HepG2 (cell line): Measurements from ENCODE around the gene TMEM41B. TPM values are rescaled to one million over a fixed set of nuclear protein-coding genes. Genes with fewer than 3 reads are reported as not detected.
A peak's percentile ranks its signal among the peaks of the same experiment; 100 is the strongest.

Experiments used
- ARID2 ChIP-seq: sonication (generic); formaldehyde crosslinking; IDR thresholded peaks from 2 replicates; pipeline ENCODE4 v1.8.1; 2022; ENCODE audit warnings: mild to moderate bottlenecking, missing genetic modification reagents, borderline replicate concordance
- BATF2 ChIP-seq: sonication (generic); formaldehyde crosslinking; IDR thresholded peaks from 2 replicates; pipeline ENCODE4 v1.8.0; 2022; ENCODE audit warnings: mild to moderate bottlenecking, missing genetic modification reagents, moderate library complexity
- CHD2 ChIP-seq: IDR thresholded peaks from 2 replicates; pipeline ENCODE4 v1.6.1; 2011; ENCODE audit warnings: low read depth, low read length, improper control_type of control experiment
- DMTF1 ChIP-seq: sonication (generic); formaldehyde crosslinking; IDR thresholded peaks from 2 replicates; pipeline ENCODE4 v1.4.0; 2020; ENCODE audit warnings: mild to moderate bottlenecking, missing genetic modification reagents
- DNMT1 ChIP-seq: sonication (generic); formaldehyde crosslinking; IDR thresholded peaks from 2 replicates; pipeline ENCODE4 v1.5.1; 2020; ENCODE audit warnings: mild to moderate bottlenecking, missing genetic modification reagents
- GATAD1 ChIP-seq: IDR thresholded peaks from 2 replicates; pipeline ENCODE4 v1.6.1; 2016; ENCODE audit warnings: missing genetic modification reagents, missing compliant biosample characterization
- GMEB1 ChIP-seq: sonication (generic); formaldehyde crosslinking; IDR thresholded peaks from 2 replicates; pipeline ENCODE4 v1.5.1; 2020; ENCODE audit warnings: missing genetic modification reagents, mild to moderate bottlenecking, borderline replicate concordance
- ISX ChIP-seq: sonication (generic); formaldehyde crosslinking; conservative IDR thresholded peaks from 2 replicates; pipeline ENCODE4 v1.5.0; 2020; ENCODE audit warnings: missing genetic modification reagents
- KDM1A ChIP-seq: IDR thresholded peaks from 2 replicates; pipeline ENCODE4 v1.6.1; 2016; ENCODE audit warnings: missing compliant biosample characterization
- KLF12 ChIP-seq: sonication (generic); formaldehyde crosslinking; IDR thresholded peaks from 2 replicates; pipeline ENCODE4 v1.4.0; 2020; ENCODE audit warnings: missing genetic modification reagents, borderline replicate concordance
- MIER2 ChIP-seq: IDR thresholded peaks from 2 replicates; pipeline ENCODE4 v1.6.1; 2016; ENCODE audit warnings: missing biosample characterization, missing genetic modification reagents
- MYC ChIP-seq: sonication (generic); formaldehyde crosslinking; IDR thresholded peaks from 2 replicates; pipeline ENCODE4 v1.9.0; 2021; ENCODE audit warnings: missing genetic modification reagents, borderline replicate concordance
- PAF1 ChIP-seq: IDR thresholded peaks from 2 replicates; pipeline ENCODE4 v1.6.1; 2016; ENCODE audit warnings: missing genetic modification reagents, missing compliant biosample characterization
- PHF8 ChIP-seq: sonication (generic); formaldehyde crosslinking; IDR thresholded peaks from 2 replicates; pipeline ENCODE4 v1.5.0; 2020; ENCODE audit warnings: missing genetic modification reagents
- RFX3 ChIP-seq: IDR thresholded peaks from 2 replicates; pipeline ENCODE4 v1.6.1; 2016; ENCODE audit warnings: missing biosample characterization, missing genetic modification reagents
- SOX5 ChIP-seq: IDR thresholded peaks from 2 replicates; pipeline ENCODE4 v1.6.1; 2016; ENCODE audit warnings: borderline replicate concordance
- SOX6 ChIP-seq, 2 experiments: fragments of 450-650 bp in 1 of 2; sonication (generic) in 1 of 2; formaldehyde crosslinking in 1 of 2; IDR thresholded peaks; 2 replicates each; pipeline versions ENCODE4 v1.4.0 to v1.6.1; 2017 to 2020; ENCODE audit warnings: antibody characterized with exemption in 1 of 2, mild to moderate bottlenecking in 1 of 2, missing genetic modification reagents in 1 of 2
- TBL1XR1 ChIP-seq: fragments of 150-350 bp; IDR thresholded peaks from 2 replicates; pipeline ENCODE4 v1.6.1; 2014; ENCODE audit warnings: borderline replicate concordance, low read length; ENCODE audit not compliant: partially characterized antibody
- UBTF ChIP-seq: sonication (generic); formaldehyde crosslinking; IDR thresholded peaks from 2 replicates; pipeline ENCODE4 v1.4.0; 2020; ENCODE audit warnings: mild to moderate bottlenecking, missing genetic modification reagents
- ZFP36L1 ChIP-seq: sonication (generic); formaldehyde crosslinking; IDR thresholded peaks from 2 replicates; pipeline ENCODE4 v1.8.0; 2022; ENCODE audit warnings: mild to moderate bottlenecking, missing genetic modification reagents, moderate library complexity
- ZNF224 ChIP-seq: sonication (generic); formaldehyde crosslinking; IDR thresholded peaks from 2 replicates; pipeline ENCODE4 v1.5.0; 2020; ENCODE audit warnings: mild to moderate bottlenecking, missing genetic modification reagents
- ZNF501 ChIP-seq: sonication (generic); formaldehyde crosslinking; IDR thresholded peaks from 2 replicates; pipeline ENCODE4 v1.5.1; 2020; ENCODE audit warnings: mild to moderate bottlenecking, moderate library complexity, missing genetic modification reagents
- ZNF761 ChIP-seq: sonication (generic); formaldehyde crosslinking; conservative IDR thresholded peaks from 2 replicates; pipeline ENCODE4 v1.4.0; 2020; ENCODE audit warnings: mild to moderate bottlenecking, missing genetic modification reagents
- ZNF790 ChIP-seq: sonication (generic); formaldehyde crosslinking; IDR thresholded peaks from 2 replicates; pipeline ENCODE4 v1.8.0; 2022; ENCODE audit warnings: missing genetic modification reagents, mild to moderate bottlenecking, borderline replicate concordance
- polyA plus RNA-seq, 8 experiments: library from polyadenylated mRNA; depleted of rRNA in 3 of 8; stranded (reverse) in 7 of 8; unstranded in 1 of 8; fragments of >200 nt; fragmentation: Illumina TruSeq in 4 of 8; extraction: Trizol in 4 of 8; gene quantifications; 2 replicates each; pipeline versions ENCODE4 v1.2.1 to v1.2.3, GENCODE V29; 2011 to 2016; ENCODE audit warnings: low read depth in 4 of 8, missing spikeins in 1 of 8, mixed read lengths in 1 of 8; ENCODE audit not compliant: insufficient read depth in 1 of 8
- total RNA-seq, 5 experiments: library from RNA; depleted of rRNA; stranded (reverse); fragments of >200 nt; fragmentation: Illumina TruSeq; extraction: Trizol; gene quantifications; 2 replicates each; pipeline ENCODE4 v1.2.3, GENCODE V29; 2016; ENCODE audit warnings: low read depth in 1 of 5

The TMEM41B gene
- total and polyA plus RNA-seq, 2 of the 13 experiments (the other 11 are each of a cell fraction or from before 2014, with no cell fraction given) = 36.8 to 48.1 TPM

- TF ChIP-seq ARID2 (CRISPR knock-in tag) (no peak), DNMT1 (no peak), ZNF224 (CRISPR knock-in tag) (peak; percentile 56; the same call in 1 of the 2 replicates), ISX (CRISPR knock-in tag) (no peak; the same call in 1 of the 2 replicates), GATAD1 (CRISPR knock-in tag) (no peak), ZNF501 (no peak), GMEB1 (CRISPR knock-in tag) (no peak), DMTF1 (no peak), UBTF (CRISPR knock-in tag) (no peak), CHD2 (no peak), PHF8 (CRISPR knock-in tag) (no peak), ZFP36L1 (CRISPR knock-in tag) (no peak), SOX5 (CRISPR knock-in tag) (no peak), RFX3 (CRISPR knock-in tag) (no peak), SOX6 (IDR thresholded peaks at IDR 0.05) (no peak), SOX6 (CRISPR knock-in tag; IDR thresholded peaks at IDR 0.05) (no peak), ZNF761 (CRISPR knock-in tag) (no peak), KLF12 (no peak), BATF2 (CRISPR knock-in tag) (no peak), MIER2 (no peak), ZNF790 (CRISPR knock-in tag) (0 out of 2 replicates have a peak, but pooled peaks have one; percentile 35), PAF1 (no peak), TBL1XR1 (no peak), MYC (no peak), KDM1A (CRISPR knock-in tag) (no peak)
These were observed 624 bp downstream of the TMEM41B start (continued) for GRCh38 chr11:9313648-9314290.
